Esophagus squamous epithelium (tissue), 5 donors: ENCODE measurements around the gene ALCAM. TPM values are rescaled to one million over a fixed set of nuclear protein-coding genes. Genes with fewer than 3 reads are reported as not detected.

ENCODE experiments used
- DNase-seq: peaks from one replicate; lab custom pipeline; 2025; lab: John Stamatoyannopoulos, UW
- H3K27ac ChIP-seq, 4 donors: fragments of 200-600 bp; sonication (generic); one replicate each; pipeline ENCODE4 v1.5.1; 2016 to 2019; ENCODE audit warnings: mild to moderate bottlenecking in 1 of 4
- H3K27me3 ChIP-seq, 4 donors: fragments of 200-600 bp; sonication (generic); 1 replicate in 3 of 4; 2 replicates in 1 of 4; pipeline versions ENCODE4 v1.5.1 to v1.6.0; 2017 to 2021; ENCODE audit warnings: antibody characterized with exemption in 1 of 4
- H3K36me3 ChIP-seq, 3 donors: fragments of 200-600 bp; sonication (generic); one replicate each; pipeline ENCODE4 v1.5.1; 2016 to 2019
- H3K4me1 ChIP-seq, 3 donors: fragments of 200-600 bp; sonication (generic); one replicate each; pipeline ENCODE4 v1.5.1; 2017 to 2019
- H3K4me3 ChIP-seq, 4 donors: fragments of 200-600 bp; sonication (generic); 1 replicate in 3 of 4; 2 replicates in 1 of 4; pipeline ENCODE4 v1.5.1; 2016 to 2019; ENCODE audit warnings: mild to moderate bottlenecking in 2 of 4, moderate library complexity in 1 of 4
- H3K9me3 ChIP-seq, 3 donors: fragments of 200-600 bp; sonication (generic); one replicate each; pipeline ENCODE4 v1.5.1; 2016 to 2019
- CTCF ChIP-seq, 6 experiments: fragments of 450-650 bp in 4 of 6; fragments of 200-600 bp in 2 of 6; sonication (generic) in 2 of 6; IDR thresholded peaks; one replicate each; pipeline ENCODE4 v1.5.1; 2016 to 2019; ENCODE audit warnings: antibody characterized with exemption in 6 of 6, mild to moderate bottlenecking in 4 of 6, moderate library complexity in 4 of 6
- POLR2A ChIP-seq, 4 donors: fragments of 450-650 bp; IDR thresholded peaks; one replicate each; pipeline ENCODE4 v1.6.1; 2017; ENCODE audit warnings: antibody characterized with exemption in 4 of 4, mild to moderate bottlenecking in 4 of 4, moderate library complexity in 3 of 4
- WGBS, 2 donors: methylation state at CpG; one replicate each; pipeline ENCODE4 v1.1.5; 2018; 5-methylcytosine and 5-hydroxymethylcytosine counted together
- intact Hi-C: fragments of 100-400 bp; cut with DNase I; formaldehyde crosslinking; loops from one replicate; pipeline ENCODE4 v1.15.0; 2022
- total RNA-seq, 4 donors: library from RNA; depleted of rRNA; stranded (reverse); fragments of >200 nt; gene quantifications; one replicate each; pipeline ENCODE4 v1.1.0, GENCODE V29; 2016
- donor health status: DM: yes; HTN: yes; CAD: no.

Gene ALCAM
- total RNA-seq, 4 donors from 2014 or later, result 4.6 to 18.9 (median 8.0) TPM

DNA sequence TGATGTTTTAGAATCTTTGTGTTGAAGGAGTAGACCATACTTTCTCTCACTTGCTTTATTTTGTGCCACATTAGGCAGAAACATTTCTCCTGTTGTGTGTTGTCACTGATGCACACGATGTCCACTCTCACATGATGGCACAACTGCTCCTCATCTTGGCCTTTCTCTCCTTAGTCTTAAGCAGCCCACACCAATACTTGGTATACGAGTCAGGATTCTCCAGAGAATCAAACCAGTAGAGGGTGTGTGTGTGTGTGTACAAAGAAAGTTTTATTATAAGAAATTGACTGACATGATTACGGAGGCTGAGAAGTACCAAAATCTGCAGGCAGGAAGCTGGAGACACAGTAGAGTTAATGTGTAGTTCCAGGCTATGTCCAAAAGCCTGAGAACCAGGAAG lies 187.1 kb downstream of the ALCAM start:
- Histone ChIP-seq H3K4me1 (no peaks in the 10 kb centered on the region), H3K4me3 (no peak overlapping the region), H3K27ac (no peak overlapping the region), H3K36me3 (peaks cover 0 to 18% (median 0%) of the 10 kb centered on the region in 3 donors), H3K9me3 (no peaks in the 10 kb centered on the region), H3K27me3 (no peaks in the 10 kb centered on the region)
- WGBS, 2 donors, result 85 to 93% methylated on average over 3 of the region's 3 CpGs
- TF ChIP-seq CTCF (IDR thresholded peaks at IDR 0.05) (no peak), POLR2A (IDR thresholded peaks at IDR 0.05) (no peak)
- intact Hi-C loops, result no loop called here
- DNase-seq, result no peak

DNA sequence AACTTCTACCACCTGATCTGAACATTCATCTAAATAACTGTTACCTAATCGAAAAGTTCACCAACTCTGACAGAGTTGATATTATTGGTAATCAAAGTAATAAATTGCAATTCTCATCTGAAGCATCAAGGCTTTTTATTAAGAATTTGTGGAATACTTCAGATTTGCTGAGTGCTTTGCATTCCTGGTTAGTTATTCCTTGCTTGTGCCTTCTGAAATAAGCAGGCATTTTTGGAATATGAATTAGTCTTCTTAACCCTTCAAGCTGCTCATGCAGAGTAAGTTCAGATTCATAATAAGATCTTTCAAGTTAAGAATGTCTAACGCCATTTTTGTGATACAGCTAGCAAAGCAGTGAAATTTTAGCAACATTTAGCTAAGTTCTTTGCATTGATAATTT lies 188.5 kb downstream of the ALCAM start:
- WGBS, 2 donors, result 81 to 95% methylated on average over 2 of the region's 2 CpGs
- Histone ChIP-seq H3K9me3 (no peaks in the 10 kb centered on the region), H3K27ac (no peak overlapping the region), H3K27me3 (no peaks in the 10 kb centered on the region), H3K4me1 (no peaks in the 10 kb centered on the region), H3K36me3 (peaks cover 0 to 18% (median 0%) of the 10 kb centered on the region in 3 donors), H3K4me3 (no peak overlapping the region)
- DNase-seq, result no peak
- TF ChIP-seq CTCF (IDR thresholded peaks at IDR 0.05) (no peak), POLR2A (IDR thresholded peaks at IDR 0.05) (no peak)
- intact Hi-C loops, result no loop called here

GRCh38 chr3:105559856-105560255 lies 193.1 kb downstream of the ALCAM start:
- Histone ChIP-seq H3K27me3 (no peaks in the 10 kb centered on the region), H3K9me3 (no peaks in the 10 kb centered on the region), H3K4me1 (no peaks in the 10 kb centered on the region), H3K4me3 (no peak overlapping the region), H3K27ac (no peak overlapping the region), H3K36me3 (no peaks in the 10 kb centered on the region)
- intact Hi-C loops, result no loop called here
- TF ChIP-seq CTCF (IDR thresholded peaks at IDR 0.05) (no peak), POLR2A (IDR thresholded peaks at IDR 0.05) (no peak)
- WGBS, 2 donors, result 70 to 89% methylated on average over 1 of the region's 1 CpG
- DNase-seq, result no peak

DNA sequence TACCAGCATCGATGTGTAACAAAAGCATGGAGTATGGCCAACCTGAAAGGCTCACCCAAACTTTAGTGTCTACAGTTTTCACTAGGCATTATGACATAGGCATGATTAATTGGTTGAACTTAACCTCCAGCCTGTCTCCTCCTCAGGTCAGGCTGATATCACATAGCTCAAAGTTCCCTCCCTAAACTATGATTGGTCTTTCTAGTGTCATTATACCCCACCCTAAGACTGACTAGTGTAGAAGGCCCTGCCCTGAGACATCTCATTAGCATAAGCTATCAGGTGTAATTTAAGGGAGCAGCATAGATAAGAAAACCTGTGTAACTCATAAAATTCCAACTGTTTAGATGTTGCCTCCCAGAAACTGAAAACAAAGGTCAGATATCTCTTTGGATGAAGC lies 195.2 kb downstream of the ALCAM start:
- Histone ChIP-seq H3K27ac (no peak overlapping the region), H3K9me3 (no peaks in the 10 kb centered on the region), H3K4me3 (no peak overlapping the region), H3K36me3 (no peaks in the 10 kb centered on the region), H3K27me3 (no peaks in the 10 kb centered on the region), H3K4me1 (no peaks in the 10 kb centered on the region)
- 67 to 94% methylated on average over 1 of the region's 1 CpG for WGBS, 2 donors
- intact Hi-C loops, result no loop called here
- TF ChIP-seq CTCF (IDR thresholded peaks at IDR 0.05) (no peak), POLR2A (IDR thresholded peaks at IDR 0.05) (no peak)
- no peak for DNase-seq

- no peaks in the 10 kb centered on the region for H3K36me3 ChIP-seq
- no peak for DNase-seq
- WGBS, 2 donors, result 86 to 94% methylated on average over 3 to 6 of the region's 6 CpGs
- H3K27ac ChIP-seq, result no peak overlapping the region
- no peak overlapping the region for H3K4me3 ChIP-seq
- H3K27me3 ChIP-seq, result no peaks in the 10 kb centered on the region
- no peak for TF ChIP-seq POLR2A (IDR thresholded peaks at IDR 0.05)
- TF ChIP-seq CTCF (IDR thresholded peaks at IDR 0.05), result no peak
- intact Hi-C loops, result no loop called here
- H3K9me3 ChIP-seq, result no peaks in the 10 kb centered on the region
- H3K4me1 ChIP-seq, result no peaks in the 10 kb centered on the region
Measured at GRCh38 chr3:105564546-105565288, 198.0 kb downstream of the ALCAM start.
